Right kidney (tissue), 1 donor: ENCODE results near the gene QKI.

ENCODE experiments used
- DNase-seq: peaks from one replicate; pipeline ENCODE4 v3.0.0-alpha.2; 2016

The QKI gene

DNA sequence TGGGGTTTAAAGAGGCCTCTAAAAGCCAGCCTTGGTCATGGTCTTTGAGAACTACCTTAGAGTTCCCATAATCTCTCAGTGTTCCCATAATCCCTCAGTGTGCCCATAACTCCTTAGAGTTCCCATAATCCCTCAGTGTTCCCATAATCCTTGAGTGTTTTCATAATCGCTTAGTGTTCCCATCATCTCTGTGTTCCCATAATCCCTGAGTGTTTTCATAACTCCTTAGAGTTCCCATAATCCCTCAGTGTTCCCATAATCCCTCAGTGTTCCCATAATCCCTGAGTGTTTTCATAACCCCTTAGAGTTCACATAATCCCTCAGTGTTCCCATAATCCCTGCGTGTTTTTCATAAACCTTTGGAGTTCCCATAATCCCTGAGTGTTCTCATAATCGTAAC, 199.2 kb downstream of the QKI start:
- no peak for DNase-seq

GRCh38 chr6:163616452-163616851, 201.9 kb downstream of the QKI start:
- DNase-seq = no peak

DNA sequence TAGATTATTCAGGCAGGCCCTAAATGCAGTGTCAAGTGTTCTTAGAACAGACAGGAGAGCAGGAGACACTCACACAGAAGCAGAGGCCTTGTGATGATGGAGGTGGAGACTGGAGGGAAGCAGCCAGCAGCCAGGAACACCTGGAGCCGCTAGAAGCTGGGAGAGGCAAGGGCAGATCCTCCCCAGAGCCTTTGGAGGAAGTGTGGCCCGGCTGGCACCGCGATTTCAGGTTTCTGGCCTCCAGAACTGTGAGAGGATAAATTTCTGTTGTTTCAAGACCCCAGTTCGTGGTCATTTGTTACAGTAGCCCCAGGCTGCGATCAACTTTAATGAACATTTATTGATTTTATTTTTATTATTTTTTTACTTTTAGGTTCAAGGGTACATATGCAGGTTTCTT, 203.0 kb downstream of the QKI start:
- DNase-seq = no peak

DNA sequence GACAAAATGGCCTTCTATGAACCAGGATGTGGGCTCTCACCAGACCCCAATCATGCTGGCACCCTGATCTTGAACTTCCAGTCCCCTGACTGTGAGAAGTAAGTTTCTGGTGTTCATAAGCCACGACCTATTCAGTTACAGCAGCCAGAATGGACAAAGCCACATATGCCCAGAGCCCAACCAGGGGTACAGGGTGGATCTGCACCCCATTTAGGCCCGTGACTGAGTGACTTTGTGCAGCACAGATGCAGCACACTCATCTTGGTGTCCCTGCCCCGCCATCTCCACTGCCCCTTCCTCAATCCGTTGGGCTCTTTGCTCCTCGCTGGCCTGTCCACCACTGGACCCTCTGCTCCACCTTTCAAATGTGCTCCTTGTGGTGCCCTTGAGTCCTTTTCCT, 205.6 kb downstream of the QKI start:
- DNase-seq = no peak

DNA sequence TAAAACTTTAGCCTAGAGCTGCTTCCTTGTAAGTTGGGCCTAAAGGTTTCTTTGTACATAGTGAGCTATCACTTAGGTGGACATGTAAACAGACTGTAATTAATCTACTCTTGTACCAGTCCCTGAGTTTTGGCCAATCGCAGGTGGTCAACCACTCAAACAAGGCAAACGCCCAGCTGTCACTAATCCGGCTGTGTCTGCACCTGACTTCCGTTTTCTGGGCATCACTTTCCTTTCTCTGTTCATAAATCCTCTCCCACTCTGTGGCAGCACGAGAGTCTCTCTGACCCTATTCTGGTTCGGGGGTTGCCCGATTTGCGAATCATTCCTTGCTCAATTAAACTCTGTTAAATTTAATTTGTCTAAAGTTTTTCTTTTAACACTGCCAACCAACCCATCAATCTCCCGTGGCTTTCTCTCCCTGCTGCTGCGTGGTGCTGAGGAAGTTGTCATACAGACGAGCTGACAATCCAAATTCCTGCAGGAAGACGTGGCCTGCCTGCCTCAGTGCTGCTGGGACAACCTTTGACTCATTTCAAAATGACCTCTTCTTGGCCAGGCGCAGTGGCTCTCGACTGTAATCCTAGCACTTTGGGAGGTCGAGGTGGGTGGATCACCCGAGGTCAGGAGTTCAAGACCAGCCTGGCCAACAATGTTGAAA, 206.3 kb downstream of the QKI start:
- DNase-seq = no peak

- no peak for DNase-seq
Observed at GRCh38 chr6:163625265-163625664, 210.7 kb downstream of the QKI start.

DNA sequence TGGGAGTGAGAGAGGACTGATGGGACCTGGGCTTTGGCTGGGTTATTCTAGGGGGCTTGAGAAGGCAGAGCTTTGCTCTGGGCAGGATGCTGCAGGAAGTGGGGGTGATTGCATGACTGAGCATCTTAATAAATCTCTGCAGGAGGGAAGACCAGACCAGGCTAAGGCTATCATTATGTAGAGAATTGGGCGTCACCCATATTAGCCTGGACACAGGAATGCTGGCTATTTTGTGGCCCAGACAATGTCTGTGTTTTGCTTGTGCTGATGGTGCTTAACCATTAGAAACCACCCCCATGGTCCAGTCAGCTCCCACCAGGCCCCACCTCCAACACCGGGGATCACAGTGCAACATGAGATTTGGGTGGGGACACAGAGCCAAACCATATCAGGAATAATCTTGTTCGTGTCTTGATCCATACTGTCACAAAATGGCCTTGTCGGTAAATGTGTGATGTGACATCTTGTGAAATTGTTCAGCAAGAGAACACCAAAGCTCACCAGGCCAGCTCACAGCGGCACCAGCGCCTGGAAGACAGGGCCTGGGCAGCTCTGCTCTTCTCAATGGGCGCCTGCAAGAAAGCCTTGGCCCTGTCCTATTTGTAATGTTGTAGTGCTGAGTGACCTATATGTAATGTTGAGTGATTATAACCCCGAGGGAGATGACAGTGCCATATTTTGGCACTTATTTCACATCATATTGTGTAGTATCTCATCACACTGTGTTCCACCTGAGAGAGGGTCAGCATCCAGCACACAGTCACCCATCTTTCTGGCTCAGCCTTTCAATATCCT, 211.8 kb downstream of the QKI start:
- DNase-seq = no peak

DNA sequence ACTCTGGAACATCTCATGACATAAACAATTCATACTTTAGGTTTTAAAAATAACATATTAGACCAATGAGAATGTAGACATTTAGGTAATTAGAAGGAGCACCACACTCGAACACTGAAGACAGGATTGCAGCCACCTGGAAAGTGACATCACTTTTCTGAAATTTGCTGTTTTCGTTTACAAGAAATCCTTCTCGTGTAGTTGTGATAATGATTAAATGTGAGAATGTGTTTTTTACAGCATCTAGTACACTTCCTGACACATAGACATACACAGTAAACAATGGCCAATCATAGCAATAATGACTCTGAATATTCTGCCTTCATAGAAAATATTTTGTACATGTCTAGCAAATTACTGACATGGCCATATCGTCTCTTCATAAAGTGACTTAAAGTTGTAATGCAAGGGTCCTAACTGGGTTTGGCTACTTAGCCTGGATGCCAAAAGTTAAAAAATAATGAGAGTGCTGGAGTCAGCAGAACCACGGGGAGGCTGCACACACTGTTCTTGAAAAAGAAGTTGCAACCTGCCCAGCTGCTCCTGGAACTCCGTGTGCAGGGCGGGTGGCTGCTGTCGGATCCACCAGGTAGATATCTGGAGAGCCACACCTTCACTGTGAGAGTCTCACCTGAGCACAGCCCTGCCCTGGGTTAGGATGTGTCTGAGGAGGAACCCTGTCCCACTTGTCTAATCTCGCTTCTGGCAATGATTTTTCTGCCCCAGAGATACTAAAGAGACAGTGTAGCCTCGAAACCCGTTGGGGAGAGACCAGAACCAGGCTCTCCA, 212.9 kb downstream of the QKI start:
- DNase-seq = no peak
